Mesothelial cell of epicardium (in vitro differentiated cells): Measurements from ENCODE around the gene BRDT. TPM values are rescaled to one million over a fixed set of nuclear protein-coding genes. Genes with fewer than 3 reads are reported as not detected.

ENCODE experiments used
- DNase-seq, 2 experiments: peaks; one replicate each; pipeline ENCODE4 v3.0.0; 2021; ENCODE audit warnings: low spot score in 2 of 2; ENCODE audit not compliant: unreplicated experiment in 2 of 2
- H3K27ac Mint-ChIP-seq: 2 replicates; pipeline ENCODE4 v1.8.0; 2021; ENCODE audit warnings: mixed read lengths
- H3K27me3 Mint-ChIP-seq: 2 replicates; pipeline ENCODE4 v1.8.0; 2021; ENCODE audit warnings: low read depth, mixed read lengths
- H3K36me3 Mint-ChIP-seq: 2 replicates; pipeline ENCODE4 v1.8.0; 2021; ENCODE audit warnings: mixed read lengths
- H3K4me1 Mint-ChIP-seq: 2 replicates; pipeline ENCODE4 v1.8.0; 2021; ENCODE audit warnings: mixed read lengths
- H3K4me3 Mint-ChIP-seq: 2 replicates; pipeline ENCODE4 v1.8.0; 2021; ENCODE audit warnings: mild to moderate bottlenecking, moderate library complexity, mixed read lengths
- H3K9me3 Mint-ChIP-seq: 2 replicates; pipeline ENCODE4 v1.8.0; 2021; ENCODE audit warnings: mixed read lengths
- CTCF ChIP-seq: fragments of 200-600 bp; sonication (generic); IDR thresholded peaks from one replicate; pipeline ENCODE4 v1.5.0; 2021; ENCODE audit warnings: antibody characterized with exemption; ENCODE audit not compliant: unreplicated experiment
- total RNA-seq: library from RNA; stranded (reverse); gene quantifications from 3 replicates; pipeline ENCODE4 v1.2.1, GENCODE V29; 2021

Gene BRDT
- total RNA-seq = not detected in 3 replicates

- no peaks in the 10 kb centered on the region for H3K36me3 Mint-ChIP-seq
- no peaks in the 10 kb centered on the region for H3K9me3 Mint-ChIP-seq
- H3K27ac Mint-ChIP-seq = no peak within 1 kb of the TSS
- no peak within 1 kb of the TSS for H3K4me3 Mint-ChIP-seq
- no peak for TF ChIP-seq CTCF
- no peak for DNase-seq
- no peaks in the 10 kb centered on the region for H3K4me1 Mint-ChIP-seq
- H3K27me3 Mint-ChIP-seq = no peaks in the 10 kb centered on the region
These were observed at the start of gene BRDT for GRCh38 chr1:91949356-91949699. Gene BRDT (plus strand): TSS chr1:91949401. CDS start chr1:91962755, 13,354 bp downstream.

GRCh38 chr1:91900562-91900961 is 48.6 kb upstream of the BRDT start:
- Mint-ChIP-seq H3K27me3 (no peaks in the 10 kb centered on the region), H3K9me3 (no peaks in the 10 kb centered on the region), H3K4me3 (no peak overlapping the region), H3K4me1 (no peaks in the 10 kb centered on the region), H3K36me3 (no peaks in the 10 kb centered on the region), H3K27ac (no peak overlapping the region)
- no peak for TF ChIP-seq CTCF
- no peak for DNase-seq

GRCh38 chr1:91901231-91901630 is 48.0 kb upstream of the BRDT start:
- no peaks in the 10 kb centered on the region for H3K36me3 Mint-ChIP-seq
- no peak overlapping the region for H3K4me3 Mint-ChIP-seq
- H3K27me3 Mint-ChIP-seq = no peaks in the 10 kb centered on the region
- DNase-seq = no peak
- no peaks in the 10 kb centered on the region for H3K9me3 Mint-ChIP-seq
- no peaks in the 10 kb centered on the region for H3K4me1 Mint-ChIP-seq
- H3K27ac Mint-ChIP-seq = no peak overlapping the region
- TF ChIP-seq CTCF = no peak

GRCh38 chr1:91912266-91912665 is 36.9 kb upstream of the BRDT start:
- Mint-ChIP-seq H3K4me3 (no peak overlapping the region), H3K36me3 (no peaks in the 10 kb centered on the region), H3K9me3 (no peaks in the 10 kb centered on the region), H3K27ac (no peak overlapping the region), H3K27me3 (no peaks in the 10 kb centered on the region), H3K4me1 (peaks cover 31% of the 10 kb centered on the region)
- DNase-seq = no peak
- no peak for TF ChIP-seq CTCF

- no peaks in the 10 kb centered on the region for H3K27me3 Mint-ChIP-seq
These were observed 36.2 kb upstream of the BRDT start for GRCh38 chr1:91913018-91913417.

More at GRCh38 chr1:91913018-91913417, 36.2 kb upstream of the BRDT start:
- no peak for TF ChIP-seq CTCF
- no peak for DNase-seq
- Mint-ChIP-seq H3K27ac (peak overlapping the region; percentile 73), H3K36me3 (no peaks in the 10 kb centered on the region), H3K4me3 (no peak overlapping the region), H3K9me3 (no peaks in the 10 kb centered on the region), H3K4me1 (peaks cover 36% of the 10 kb centered on the region)
